Measurements from ENCODE around the gene RNMT.
"Not testable (repeated sequence)": the region's sequence is repeated elsewhere in the genome, so short reads cannot be mapped to it uniquely, and the experiment has no call there.

RNMT gene

GRCh38 chr18:13684546-13684945 lies 41.9 kb upstream of the RNMT start:
- no peak overlapping the region for H3K27ac ChIP-seq (ENCODE audit: low read length)

GRCh38 chr18:13688191-13689136 lies 38.0 kb upstream of the RNMT start:
- H3K9me2 ChIP-seq (replicated peaks; ENCODE audit: insufficient read depth, low read length) = no peaks in the 10 kb centered on the region
- TF ChIP-seq CTCF (IDR thresholded peaks at IDR 0.05; ENCODE audit: low read length) = no peak
- TF ChIP-seq EZH2phosphoT487 (IDR thresholded peaks at IDR 0.05; ENCODE audit: low read length) = no peak
- TF ChIP-seq EZH2 (optimal IDR thresholded peaks at IDR 0.05; ENCODE audit: low read depth, low read length) = no peak
- H3K4me2 ChIP-seq (ENCODE audit: low read depth, low read length) = no peak overlapping the region
- no peaks in the 10 kb centered on the region; the same call in 1 of the 2 replicates for H3F3A ChIP-seq (ENCODE audit: insufficient read depth, low read length)
- H4K20me1 ChIP-seq (ENCODE audit: insufficient read depth, low read length) = peaks cover 13% of the 10 kb centered on the region; the same call in 1 of the 2 replicates
- H3K27me3 ChIP-seq (replicated peaks; ENCODE audit: insufficient read depth, low read length) = no peaks in the 10 kb centered on the region
- H3K79me2 ChIP-seq (ENCODE audit: low read length) = peaks cover 75% of the 10 kb centered on the region
- no peak for DNase-seq
- H3K4me1 ChIP-seq (ENCODE audit: low read length) = no peaks in the 10 kb centered on the region
- no peaks in the 10 kb centered on the region for H3K9me3 ChIP-seq (replicated peaks; ENCODE audit: insufficient read depth, low read length)
- no peak overlapping the region for H2AFZ ChIP-seq (ENCODE audit: low read length)
- H3K27ac ChIP-seq (ENCODE audit: low read length) = no peak overlapping the region
- H3K36me3 ChIP-seq (replicated peaks; ENCODE audit: insufficient read depth, low read length) = no peaks in the 10 kb centered on the region
- no peak overlapping the region for H3K4me3 ChIP-seq (ENCODE audit: low read length)
- H3K9ac ChIP-seq (ENCODE audit: low read length) = no peak overlapping the region

More at GRCh38 chr18:13684546-13684945, 41.9 kb upstream of the RNMT start:
- Histone ChIP-seq H3K4me1 (ENCODE audit: low read length) (no peaks in the 10 kb centered on the region), H3K79me2 (ENCODE audit: low read length) (peaks cover 85% of the 10 kb centered on the region), H3K4me3 (ENCODE audit: low read length) (no peak overlapping the region), H3K9me3 (replicated peaks; ENCODE audit: insufficient read depth, low read length) (no peaks in the 10 kb centered on the region), H3K4me2 (ENCODE audit: low read depth, low read length) (no peak overlapping the region), H4K20me1 (ENCODE audit: insufficient read depth, low read length) (peaks cover 17% of the 10 kb centered on the region), H3K27me3 (replicated peaks; ENCODE audit: insufficient read depth, low read length) (no peaks in the 10 kb centered on the region), H3K36me3 (replicated peaks; ENCODE audit: insufficient read depth, low read length) (no peaks in the 10 kb centered on the region; the same call in 1 of the 2 replicates), H3K9me2 (replicated peaks; ENCODE audit: insufficient read depth, low read length) (no peaks in the 10 kb centered on the region), H2AFZ (ENCODE audit: low read length) (no peak overlapping the region), H3K9ac (ENCODE audit: low read length) (no peak overlapping the region), H3F3A (ENCODE audit: insufficient read depth, low read length) (no peaks in the 10 kb centered on the region; the same call in 1 of the 2 replicates)
- DNase-seq = no peak
- no peak for TF ChIP-seq EZH2 (optimal IDR thresholded peaks at IDR 0.05; ENCODE audit: low read depth, low read length)
- TF ChIP-seq CTCF (IDR thresholded peaks at IDR 0.05; ENCODE audit: low read length) = no peak
- no peak for TF ChIP-seq EZH2phosphoT487 (IDR thresholded peaks at IDR 0.05; ENCODE audit: low read length)

GRCh38 chr18:13690060-13690459 lies 36.4 kb upstream of the RNMT start:
- H3F3A ChIP-seq (ENCODE audit: insufficient read depth, low read length); DNase-seq; H3K27me3 ChIP-seq (replicated peaks; ENCODE audit: insufficient read depth, low read length); H3K27ac ChIP-seq (ENCODE audit: low read length); H3K36me3 ChIP-seq (replicated peaks; ENCODE audit: insufficient read depth, low read length); H3K9ac ChIP-seq (ENCODE audit: low read length); H3K4me3 ChIP-seq (ENCODE audit: low read length); H4K20me1 ChIP-seq (ENCODE audit: insufficient read depth, low read length); H3K9me2 ChIP-seq (replicated peaks; ENCODE audit: insufficient read depth, low read length); H3K4me2 ChIP-seq (ENCODE audit: low read depth, low read length); H2AFZ ChIP-seq (ENCODE audit: low read length); H3K4me1 ChIP-seq (ENCODE audit: low read length); H3K9me3 ChIP-seq (replicated peaks; ENCODE audit: insufficient read depth, low read length): not testable (repeated sequence)
- H3K79me2 ChIP-seq (ENCODE audit: low read length) = peaks cover 63% of the 10 kb centered on the region

- not testable (repeated sequence) for H3K27me3 ChIP-seq (replicated peaks; ENCODE audit: insufficient read depth, low read length); DNase-seq; H3K27ac ChIP-seq (ENCODE audit: low read length); H3K36me3 ChIP-seq (replicated peaks; ENCODE audit: insufficient read depth, low read length); H3K4me2 ChIP-seq (ENCODE audit: low read depth, low read length); H3K4me1 ChIP-seq (ENCODE audit: low read length); H3K9ac ChIP-seq (ENCODE audit: low read length); H3K9me3 ChIP-seq (replicated peaks; ENCODE audit: insufficient read depth, low read length); H3K4me3 ChIP-seq (ENCODE audit: low read length); H2AFZ ChIP-seq (ENCODE audit: low read length); H4K20me1 ChIP-seq (ENCODE audit: insufficient read depth, low read length); H3F3A ChIP-seq (ENCODE audit: insufficient read depth, low read length); H3K9me2 ChIP-seq (replicated peaks; ENCODE audit: insufficient read depth, low read length)
- H3K79me2 ChIP-seq (ENCODE audit: low read length) = peaks cover 57% of the 10 kb centered on the region
Observed at GRCh38 chr18:13695337-13695736, 31.1 kb upstream of the RNMT start.
